GM19468 (cell line): Measurements from ENCODE around the gene MTA3.
"Not testable (repeated sequence)": the region's sequence is repeated elsewhere in the genome, so short reads cannot be mapped to it uniquely, and the experiment has no call there.

Experiments
- ATAC-seq: cut with Tn5 transposase; IDR thresholded peaks from one replicate; pipeline ENCODE4 v1.9.1; 2021; ENCODE audit warnings: mild to moderate bottlenecking, moderate library complexity, moderate number of reproducible peaks; ENCODE audit not compliant: unreplicated experiment; ENCODE audit errors: extremely low read depth

MTA3 gene

GRCh38 chr2:42566837-42567321 is 1.6 kb upstream of the MTA3 start:
- no peak for ATAC-seq

- ATAC-seq = no peak
Measured at GRCh38 chr2:42567364-42567763, 1.1 kb upstream of the MTA3 start.

- ATAC-seq = peak; percentile 57
Measured at GRCh38 chr2:42567806-42568400, 529 bp upstream of the MTA3 start.

- ATAC-seq = no peak
Measured at GRCh38 chr2:42569116-42569711, 782 bp downstream of the MTA3 start.

- no peak for ATAC-seq
Measured at GRCh38 chr2:42569883-42570282, 1.5 kb downstream of the MTA3 start.

GRCh38 chr2:42572297-42573081 is 4.1 kb downstream of the MTA3 start:
- ATAC-seq = no peak

GRCh38 chr2:42573256-42573655 is 4.8 kb downstream of the MTA3 start:
- no peak for ATAC-seq

GRCh38 chr2:42575458-42576064 is 7.1 kb downstream of the MTA3 start:
- ATAC-seq = no peak

- ATAC-seq = no peak
Measured at GRCh38 chr2:42578621-42579020, 10.2 kb downstream of the MTA3 start.

GRCh38 chr2:42581257-42581656 is 12.8 kb downstream of the MTA3 start:
- no peak for ATAC-seq

GRCh38 chr2:42584628-42585027 is 16.2 kb downstream of the MTA3 start:
- not testable (repeated sequence) for ATAC-seq

GRCh38 chr2:42585779-42586178 is 17.3 kb downstream of the MTA3 start:
- no peak for ATAC-seq

- ATAC-seq = no peak
Measured at GRCh38 chr2:42587526-42588117, 19.2 kb downstream of the MTA3 start.

- no peak for ATAC-seq
Measured at GRCh38 chr2:42588121-42588520, 19.7 kb downstream of the MTA3 start.

GRCh38 chr2:42590176-42590575 is 21.7 kb downstream of the MTA3 start:
- no peak for ATAC-seq

GRCh38 chr2:42593282-42593681 is 24.9 kb downstream of the MTA3 start:
- no peak for ATAC-seq

- no peak for ATAC-seq
Measured at GRCh38 chr2:42598656-42599055, 30.2 kb downstream of the MTA3 start.

- ATAC-seq = no peak
Measured at GRCh38 chr2:42601076-42601475, 32.6 kb downstream of the MTA3 start.

- ATAC-seq = no peak
Measured at GRCh38 chr2:42602218-42602875, 33.9 kb downstream of the MTA3 start.

- no peak for ATAC-seq
Measured at GRCh38 chr2:42602876-42603219, 34.4 kb downstream of the MTA3 start.
